WTC11 (cell line): ENCODE results near the gene KIRREL3.

Experiments
- CREB1 ChIP-seq: sonication (generic); formaldehyde crosslinking; IDR thresholded peaks from 2 replicates; pipeline ENCODE4 v1.8.0; 2023; ENCODE audit warnings: mild to moderate bottlenecking, missing genetic modification reagents
- FOXP1 ChIP-seq: sonication (generic); formaldehyde crosslinking; IDR thresholded peaks from 2 replicates; pipeline ENCODE4 v1.8.0; 2022; ENCODE audit warnings: missing genetic modification reagents, mild to moderate bottlenecking, moderate library complexity, borderline replicate concordance
- IRF2 ChIP-seq: sonication (generic); formaldehyde crosslinking; IDR thresholded peaks from 2 replicates; pipeline ENCODE4 v1.8.0; 2022; ENCODE audit warnings: low read depth, missing genetic modification reagents, borderline replicate concordance
- MXD4 ChIP-seq: fragments of 250-450 bp; sonication (Bioruptor Pico); IDR thresholded peaks from 2 replicates; pipeline ENCODE4 v1.8.0; 2021; ENCODE audit warnings: mild to moderate bottlenecking, moderate library complexity, borderline replicate concordance
- TEAD1 ChIP-seq: sonication (generic); formaldehyde crosslinking; IDR thresholded peaks from 2 replicates; pipeline ENCODE4 v1.8.0; 2022; ENCODE audit warnings: mild to moderate bottlenecking, missing genetic modification reagents
- ZNF138 ChIP-seq: sonication (generic); formaldehyde crosslinking; conservative IDR thresholded peaks from 2 replicates; pipeline ENCODE4 v1.8.1; 2022; ENCODE audit warnings: mild to moderate bottlenecking, moderate library complexity, missing genetic modification reagents
- ZNF263 ChIP-seq: sonication (generic); formaldehyde crosslinking; IDR thresholded peaks from 2 replicates; pipeline ENCODE4 v1.8.1; 2022; ENCODE audit warnings: low read depth, mild to moderate bottlenecking, moderate library complexity, missing genetic modification reagents
- ZNF396 ChIP-seq: fragments of 250-450 bp; sonication (Bioruptor Pico); IDR thresholded peaks from 2 replicates; pipeline ENCODE4 v1.8.0; 2021; ENCODE audit warnings: mild to moderate bottlenecking, moderate library complexity, borderline replicate concordance
- TF ChIP-seq, protein P1 (sequence below): fragments of 200-600 bp; IDR thresholded peaks from 2 replicates; pipeline ENCODE4 v1.8.0; 2022; ENCODE audit warnings: antibody characterized with exemption
- TF ChIP-seq, protein P2 (sequence below): sonication (generic); formaldehyde crosslinking; IDR thresholded peaks from 2 replicates; pipeline ENCODE4 v1.8.0; 2022; ENCODE audit warnings: mild to moderate bottlenecking, missing genetic modification reagents
- TF ChIP-seq, protein P3 (sequence below): sonication (generic); formaldehyde crosslinking; IDR thresholded peaks from 2 replicates; pipeline ENCODE4 v1.8.1; 2022; ENCODE audit warnings: low read depth, missing genetic modification reagents, borderline replicate concordance
- TF ChIP-seq, protein P4 (sequence below): sonication (generic); formaldehyde crosslinking; conservative IDR thresholded peaks from 2 replicates; pipeline ENCODE4 v1.8.1; 2023; ENCODE audit warnings: mild to moderate bottlenecking, low read depth, missing genetic modification reagents, moderate library complexity
- TF ChIP-seq, protein P5 (sequence below): sonication (generic); formaldehyde crosslinking; IDR thresholded peaks from 2 replicates; pipeline ENCODE4 v1.8.1; 2022; ENCODE audit warnings: mild to moderate bottlenecking, missing genetic modification reagents, moderate library complexity, borderline replicate concordance
- TF ChIP-seq, protein P6 (sequence below): sonication (generic); formaldehyde crosslinking; IDR thresholded peaks from 2 replicates; pipeline ENCODE4 v1.8.1; 2023; ENCODE audit warnings: mild to moderate bottlenecking, missing genetic modification reagents, moderate library complexity

DNA sequence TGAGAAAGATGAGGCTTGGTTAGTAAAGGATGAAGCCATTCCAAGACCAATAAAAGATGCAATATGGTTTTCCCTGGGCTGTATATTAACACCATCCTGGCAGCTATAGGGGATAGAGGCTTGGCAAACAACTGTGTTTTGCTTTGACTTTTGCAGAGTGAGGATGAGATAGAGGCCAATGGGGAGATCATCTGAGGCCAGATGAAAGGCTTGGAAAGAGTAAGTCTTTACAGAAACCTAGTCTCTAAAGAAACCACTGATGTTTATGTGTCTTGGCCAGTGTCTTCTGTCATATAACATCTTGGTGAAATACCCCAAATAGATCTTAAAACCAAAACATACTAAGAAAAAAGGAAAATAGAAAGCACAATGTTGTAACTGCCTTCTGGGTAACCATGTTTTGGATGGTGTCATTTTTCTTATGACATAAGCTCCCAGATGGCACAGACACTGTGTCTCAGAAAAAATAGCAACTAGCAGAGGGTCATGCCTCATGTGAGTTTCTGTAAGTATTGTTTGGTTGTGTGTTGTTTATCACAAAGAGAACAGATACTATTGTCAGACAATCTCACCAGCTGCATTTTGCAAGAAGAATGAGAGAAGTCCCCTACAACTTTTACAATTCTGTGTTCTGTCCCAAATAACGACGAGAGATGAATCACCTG lies 339.7 kb downstream of the KIRREL3 start:
- TF ChIP-seq FOXP1 (CRISPR knock-in tag) (no peak), MXD4 (no peak), ZNF396 (CRISPR knock-in tag) (no peak), TEAD1 (CRISPR knock-in tag) (no peak), IRF2 (CRISPR knock-in tag) (no peak), ZNF138 (CRISPR knock-in tag) (no peak), ZNF263 (no peak), CREB1 (CRISPR knock-in tag) (no peak)
- TF ChIP-seq, protein P1, sequence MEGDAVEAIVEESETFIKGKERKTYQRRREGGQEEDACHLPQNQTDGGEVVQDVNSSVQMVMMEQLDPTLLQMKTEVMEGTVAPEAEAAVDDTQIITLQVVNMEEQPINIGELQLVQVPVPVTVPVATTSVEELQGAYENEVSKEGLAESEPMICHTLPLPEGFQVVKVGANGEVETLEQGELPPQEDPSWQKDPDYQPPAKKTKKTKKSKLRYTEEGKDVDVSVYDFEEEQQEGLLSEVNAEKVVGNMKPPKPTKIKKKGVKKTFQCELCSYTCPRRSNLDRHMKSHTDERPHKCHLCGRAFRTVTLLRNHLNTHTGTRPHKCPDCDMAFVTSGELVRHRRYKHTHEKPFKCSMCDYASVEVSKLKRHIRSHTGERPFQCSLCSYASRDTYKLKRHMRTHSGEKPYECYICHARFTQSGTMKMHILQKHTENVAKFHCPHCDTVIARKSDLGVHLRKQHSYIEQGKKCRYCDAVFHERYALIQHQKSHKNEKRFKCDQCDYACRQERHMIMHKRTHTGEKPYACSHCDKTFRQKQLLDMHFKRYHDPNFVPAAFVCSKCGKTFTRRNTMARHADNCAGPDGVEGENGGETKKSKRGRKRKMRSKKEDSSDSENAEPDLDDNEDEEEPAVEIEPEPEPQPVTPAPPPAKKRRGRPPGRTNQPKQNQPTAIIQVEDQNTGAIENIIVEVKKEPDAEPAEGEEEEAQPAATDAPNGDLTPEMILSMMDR: no peak
- TF ChIP-seq, protein P2, sequence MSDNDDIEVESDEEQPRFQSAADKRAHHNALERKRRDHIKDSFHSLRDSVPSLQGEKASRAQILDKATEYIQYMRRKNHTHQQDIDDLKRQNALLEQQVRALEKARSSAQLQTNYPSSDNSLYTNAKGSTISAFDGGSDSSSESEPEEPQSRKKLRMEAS (CRISPR knock-in tag): no peak
- TF ChIP-seq, protein P3, sequence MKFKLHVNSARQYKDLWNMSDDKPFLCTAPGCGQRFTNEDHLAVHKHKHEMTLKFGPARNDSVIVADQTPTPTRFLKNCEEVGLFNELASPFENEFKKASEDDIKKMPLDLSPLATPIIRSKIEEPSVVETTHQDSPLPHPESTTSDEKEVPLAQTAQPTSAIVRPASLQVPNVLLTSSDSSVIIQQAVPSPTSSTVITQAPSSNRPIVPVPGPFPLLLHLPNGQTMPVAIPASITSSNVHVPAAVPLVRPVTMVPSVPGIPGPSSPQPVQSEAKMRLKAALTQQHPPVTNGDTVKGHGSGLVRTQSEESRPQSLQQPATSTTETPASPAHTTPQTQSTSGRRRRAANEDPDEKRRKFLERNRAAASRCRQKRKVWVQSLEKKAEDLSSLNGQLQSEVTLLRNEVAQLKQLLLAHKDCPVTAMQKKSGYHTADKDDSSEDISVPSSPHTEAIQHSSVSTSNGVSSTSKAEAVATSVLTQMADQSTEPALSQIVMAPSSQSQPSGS (CRISPR knock-in tag): no peak
- TF ChIP-seq, protein P4, sequence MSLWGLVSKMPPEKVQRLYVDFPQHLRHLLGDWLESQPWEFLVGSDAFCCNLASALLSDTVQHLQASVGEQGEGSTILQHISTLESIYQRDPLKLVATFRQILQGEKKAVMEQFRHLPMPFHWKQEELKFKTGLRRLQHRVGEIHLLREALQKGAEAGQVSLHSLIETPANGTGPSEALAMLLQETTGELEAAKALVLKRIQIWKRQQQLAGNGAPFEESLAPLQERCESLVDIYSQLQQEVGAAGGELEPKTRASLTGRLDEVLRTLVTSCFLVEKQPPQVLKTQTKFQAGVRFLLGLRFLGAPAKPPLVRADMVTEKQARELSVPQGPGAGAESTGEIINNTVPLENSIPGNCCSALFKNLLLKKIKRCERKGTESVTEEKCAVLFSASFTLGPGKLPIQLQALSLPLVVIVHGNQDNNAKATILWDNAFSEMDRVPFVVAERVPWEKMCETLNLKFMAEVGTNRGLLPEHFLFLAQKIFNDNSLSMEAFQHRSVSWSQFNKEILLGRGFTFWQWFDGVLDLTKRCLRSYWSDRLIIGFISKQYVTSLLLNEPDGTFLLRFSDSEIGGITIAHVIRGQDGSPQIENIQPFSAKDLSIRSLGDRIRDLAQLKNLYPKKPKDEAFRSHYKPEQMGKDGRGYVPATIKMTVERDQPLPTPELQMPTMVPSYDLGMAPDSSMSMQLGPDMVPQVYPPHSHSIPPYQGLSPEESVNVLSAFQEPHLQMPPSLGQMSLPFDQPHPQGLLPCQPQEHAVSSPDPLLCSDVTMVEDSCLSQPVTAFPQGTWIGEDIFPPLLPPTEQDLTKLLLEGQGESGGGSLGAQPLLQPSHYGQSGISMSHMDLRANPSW (CRISPR knock-in tag): no peak
- TF ChIP-seq, protein P5, sequence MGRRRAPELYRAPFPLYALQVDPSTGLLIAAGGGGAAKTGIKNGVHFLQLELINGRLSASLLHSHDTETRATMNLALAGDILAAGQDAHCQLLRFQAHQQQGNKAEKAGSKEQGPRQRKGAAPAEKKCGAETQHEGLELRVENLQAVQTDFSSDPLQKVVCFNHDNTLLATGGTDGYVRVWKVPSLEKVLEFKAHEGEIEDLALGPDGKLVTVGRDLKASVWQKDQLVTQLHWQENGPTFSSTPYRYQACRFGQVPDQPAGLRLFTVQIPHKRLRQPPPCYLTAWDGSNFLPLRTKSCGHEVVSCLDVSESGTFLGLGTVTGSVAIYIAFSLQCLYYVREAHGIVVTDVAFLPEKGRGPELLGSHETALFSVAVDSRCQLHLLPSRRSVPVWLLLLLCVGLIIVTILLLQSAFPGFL: no peak
- TF ChIP-seq, protein P6, sequence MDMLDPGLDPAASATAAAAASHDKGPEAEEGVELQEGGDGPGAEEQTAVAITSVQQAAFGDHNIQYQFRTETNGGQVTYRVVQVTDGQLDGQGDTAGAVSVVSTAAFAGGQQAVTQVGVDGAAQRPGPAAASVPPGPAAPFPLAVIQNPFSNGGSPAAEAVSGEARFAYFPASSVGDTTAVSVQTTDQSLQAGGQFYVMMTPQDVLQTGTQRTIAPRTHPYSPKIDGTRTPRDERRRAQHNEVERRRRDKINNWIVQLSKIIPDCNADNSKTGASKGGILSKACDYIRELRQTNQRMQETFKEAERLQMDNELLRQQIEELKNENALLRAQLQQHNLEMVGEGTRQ (CRISPR knock-in tag): no peak
